H1 (cell line): Measurements from ENCODE around the gene NFIA.

Experiments
- CTCF ChIP-seq, 3 experiments: IDR thresholded peaks; 1 replicate in 2 of 3; 2 replicates in 1 of 3; pipeline versions ENCODE4 v1.5.1 to v1.6.1; 2011; ENCODE audit warnings: low read length in 3 of 3, mild to moderate bottlenecking in 3 of 3, inconsistent platforms in 2 of 3, low read depth in 1 of 3, moderate library complexity in 1 of 3; ENCODE audit not compliant: insufficient read depth in 1 of 3; ENCODE audit errors: control extremely low read depth in 1 of 3
- EGR1 ChIP-seq: IDR thresholded peaks from 2 replicates; pipeline ENCODE4 v1.6.1; 2011; ENCODE audit warnings: low read depth, low read length, borderline replicate concordance
- EZH2 ChIP-seq: fragments of 200-600 bp; sonication (generic); IDR thresholded peaks from 2 replicates; pipeline ENCODE4 v1.7.1; 2012; ENCODE audit warnings: low read depth, mild to moderate bottlenecking, moderate library complexity, low read length, inconsistent platforms; ENCODE audit not compliant: severe bottlenecking
- TAF1 ChIP-seq: IDR thresholded peaks from 2 replicates; pipeline ENCODE4 v1.6.1; 2011; ENCODE audit warnings: mild to moderate bottlenecking, low read depth, low read length

DNA sequence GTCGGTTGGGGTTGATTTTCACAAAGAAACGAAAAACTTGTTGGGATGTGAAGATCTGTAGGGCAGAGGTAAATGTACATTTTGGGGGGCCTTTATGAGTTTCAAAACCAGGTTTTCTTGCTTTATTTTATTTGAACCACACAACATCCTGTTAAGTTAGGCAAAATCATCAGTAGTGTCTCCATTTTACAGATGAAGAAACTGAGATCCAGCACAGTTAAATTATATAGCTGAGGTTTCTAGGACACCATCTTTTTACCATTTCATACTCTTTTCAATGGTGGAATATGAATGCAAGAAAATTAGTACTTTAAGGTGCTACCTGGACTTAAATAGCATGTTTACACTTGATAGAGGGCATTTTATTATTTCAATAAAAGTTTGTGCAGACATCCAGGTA is 187.7 kb downstream of the NFIA start:
- TF ChIP-seq EZH2: no peak
- TF ChIP-seq CTCF (IDR thresholded peaks at IDR 0.05; ENCODE audit: control extremely low read depth in 1 of 3, insufficient read depth in 1 of 3, low read depth in 1 of 3, low read length in 3 of 3): no peak
- TF ChIP-seq EGR1: no peak
- TF ChIP-seq TAF1: no peak
